Stimulated activated CD4-positive, alpha-beta T cell treated with anti-CD3 and anti-CD28 coated beads, Interleukin-4, amount 100 ng/mL, for 4 hours (primary cell): Measurements from ENCODE around the gene ULK3.

ENCODE experiments used
- DNase-seq, 2 experiments: peaks; one replicate each; pipeline ENCODE4 v3.0.0-alpha.2; 2020

The ULK3 gene

DNA sequence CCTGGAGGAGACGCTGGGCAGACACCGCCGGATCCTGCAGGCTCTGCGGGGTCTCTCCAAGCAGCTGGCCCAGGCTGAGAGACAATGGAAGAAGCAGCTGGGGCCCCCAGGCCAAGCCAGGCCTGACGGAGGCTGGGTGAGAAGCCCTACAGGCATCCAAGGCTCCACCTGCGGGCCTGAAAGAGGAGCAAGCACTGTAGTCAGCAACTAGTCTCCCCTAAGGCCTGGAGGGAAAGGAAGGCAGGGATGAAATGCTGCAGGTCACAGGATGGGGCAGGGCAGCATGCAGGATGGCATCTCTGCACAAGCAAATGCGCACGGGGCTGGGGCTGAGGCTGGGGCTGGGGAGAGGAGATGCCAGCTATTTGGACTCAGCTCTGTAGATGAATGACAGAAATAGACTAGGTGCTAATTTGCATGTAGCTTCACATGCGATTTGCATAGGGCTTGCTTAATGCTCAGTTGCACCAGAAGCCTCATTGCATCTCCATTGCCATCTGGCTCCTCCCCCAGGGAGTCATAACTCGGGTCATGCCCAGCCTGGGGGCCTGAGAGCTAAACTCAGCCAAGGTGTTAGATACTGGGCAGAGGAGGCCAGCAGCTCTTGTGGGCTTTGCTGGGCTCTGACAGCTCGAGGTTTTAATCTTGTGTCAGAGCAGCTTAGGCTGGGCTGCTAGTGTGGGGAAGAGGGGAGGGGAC, 21.7 kb downstream of the ULK3 start:
- no peak for DNase-seq

DNA sequence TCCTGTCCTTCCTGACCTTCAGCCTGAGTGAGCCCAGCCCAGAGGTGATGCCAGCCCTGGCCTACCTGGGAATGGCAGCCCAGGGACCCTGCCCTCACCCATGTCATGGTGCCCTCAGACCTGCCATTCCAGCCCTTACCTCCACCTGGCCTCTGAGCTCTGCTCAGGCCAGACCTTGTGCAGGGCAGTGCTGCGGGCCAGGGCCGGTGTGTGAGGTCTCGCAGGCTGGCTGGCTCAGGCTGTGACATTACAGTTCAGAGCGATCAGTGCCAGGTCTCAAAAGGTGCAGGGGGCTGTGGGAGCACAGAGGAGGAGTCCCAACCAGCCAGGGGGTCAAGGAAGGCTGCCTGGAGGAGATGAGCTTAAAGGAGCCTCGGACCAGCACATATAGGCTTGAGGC, 22.9 kb downstream of the ULK3 start:
- no peak for DNase-seq

DNA sequence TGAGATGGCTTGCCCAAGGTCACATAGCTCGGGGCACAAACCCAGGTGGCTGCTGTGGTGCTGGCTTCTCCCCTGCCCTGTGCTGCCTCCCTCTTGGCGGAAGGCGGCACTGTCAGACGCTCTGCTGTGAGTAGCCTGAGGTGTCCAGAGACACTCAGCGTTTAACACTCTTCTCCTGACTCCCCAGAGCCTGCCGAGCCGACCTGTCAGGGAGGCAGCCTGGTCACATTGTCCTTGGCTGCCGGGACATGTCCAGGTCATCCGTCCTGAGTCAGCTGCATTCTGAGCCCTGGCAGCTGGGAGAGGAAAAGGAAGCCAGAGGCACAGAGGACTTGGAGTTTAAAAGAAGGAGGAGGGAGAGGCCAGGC, 25.6 kb downstream of the ULK3 start:
- no peak for DNase-seq

DNA sequence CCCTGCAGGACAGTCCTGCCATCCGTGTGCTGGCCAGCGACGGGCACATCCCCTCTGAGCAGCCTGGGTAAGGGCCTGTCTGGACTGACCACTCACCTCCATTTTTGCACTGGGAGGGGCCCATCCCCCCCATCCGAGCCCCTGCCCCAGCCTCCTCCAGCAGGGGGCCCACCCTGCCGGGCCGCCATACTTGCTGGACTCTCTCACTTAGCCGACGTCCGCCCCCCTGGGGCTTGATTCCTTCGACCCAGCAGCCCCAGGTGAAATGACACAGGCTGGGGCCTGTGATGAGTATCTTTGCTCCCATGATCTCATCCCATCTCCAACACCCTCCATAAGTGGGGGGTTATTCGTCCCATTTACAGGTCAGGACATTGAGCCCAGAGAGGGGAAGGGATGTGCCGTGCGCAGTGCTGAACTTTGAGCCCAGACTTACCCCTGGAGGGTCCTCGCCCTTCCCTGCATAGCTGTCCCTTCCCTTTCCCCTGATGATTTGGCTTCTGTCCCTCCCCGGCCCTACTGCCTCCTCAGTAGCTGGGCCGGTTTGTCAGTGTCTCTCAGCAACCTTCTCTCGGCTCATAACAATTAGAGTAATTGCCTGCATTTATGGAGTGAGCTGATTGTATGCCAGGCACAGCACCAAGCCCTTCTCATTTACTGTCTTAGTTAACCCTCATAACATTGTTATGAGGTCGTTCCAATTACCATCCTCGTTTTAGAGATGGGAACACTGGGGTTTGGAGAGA, 26.2 kb downstream of the ULK3 start:
- no peak for DNase-seq

DNA sequence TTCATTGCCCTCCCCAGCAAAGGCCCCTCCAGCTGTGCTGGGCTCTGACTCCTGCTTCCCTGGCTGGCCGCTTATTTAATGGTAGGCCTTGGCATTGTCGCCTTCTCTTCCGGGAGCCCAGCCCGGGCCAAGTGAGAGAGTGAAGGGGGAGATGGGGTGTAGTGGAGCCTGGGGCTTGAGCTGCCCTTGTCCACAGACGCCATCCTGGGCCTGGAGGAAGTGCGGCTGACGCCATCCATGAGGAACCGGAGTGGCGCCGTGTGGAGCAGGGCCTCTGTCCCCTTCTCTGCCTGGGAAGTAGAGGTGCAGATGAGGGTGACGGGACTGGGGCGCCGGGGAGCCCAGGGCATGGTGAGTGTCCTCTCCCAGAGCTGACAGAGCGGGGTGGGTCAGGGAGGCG, 27.0 kb downstream of the ULK3 start:
- DNase-seq: no peak

DNA sequence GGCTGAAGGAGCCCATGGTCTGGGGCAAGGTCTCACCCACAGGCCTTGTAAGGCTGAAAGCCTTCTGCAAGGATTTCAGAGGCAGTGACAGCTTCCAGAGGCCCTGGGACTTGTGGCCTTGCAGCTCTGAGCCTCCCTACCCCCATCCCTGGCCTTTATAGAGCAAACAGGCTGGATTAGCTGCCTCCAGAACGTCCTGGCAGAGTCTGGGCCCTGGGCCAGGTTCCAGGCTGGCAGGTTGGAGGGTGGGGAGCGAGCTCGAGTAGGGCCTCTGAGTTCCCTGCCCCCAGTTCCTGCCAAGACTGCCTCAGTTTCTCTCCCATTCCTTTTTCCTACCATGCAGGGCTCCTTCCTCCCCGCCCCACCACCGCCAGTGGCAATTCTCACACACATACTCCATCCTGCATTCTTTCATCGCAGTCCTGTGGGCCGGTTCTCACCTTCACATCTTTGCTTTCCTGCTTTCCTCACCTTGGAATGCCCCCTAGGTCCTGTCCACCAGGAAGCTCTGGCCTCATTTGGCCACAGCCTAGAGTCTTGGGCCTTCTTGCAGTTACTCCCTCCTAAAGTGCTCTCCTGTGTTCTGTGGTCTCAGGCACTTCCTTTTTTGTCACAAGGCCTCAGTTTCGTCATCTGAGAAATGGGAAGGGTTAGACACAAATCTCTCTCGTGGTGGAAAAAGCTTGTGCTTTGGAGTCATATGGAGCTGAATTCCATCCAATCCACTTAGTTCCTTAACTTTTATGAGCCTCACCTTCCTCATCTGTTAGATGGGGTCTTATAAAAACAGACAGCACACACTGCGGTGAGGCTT, 27.6 kb downstream of the ULK3 start:
- DNase-seq: no peak

DNA sequence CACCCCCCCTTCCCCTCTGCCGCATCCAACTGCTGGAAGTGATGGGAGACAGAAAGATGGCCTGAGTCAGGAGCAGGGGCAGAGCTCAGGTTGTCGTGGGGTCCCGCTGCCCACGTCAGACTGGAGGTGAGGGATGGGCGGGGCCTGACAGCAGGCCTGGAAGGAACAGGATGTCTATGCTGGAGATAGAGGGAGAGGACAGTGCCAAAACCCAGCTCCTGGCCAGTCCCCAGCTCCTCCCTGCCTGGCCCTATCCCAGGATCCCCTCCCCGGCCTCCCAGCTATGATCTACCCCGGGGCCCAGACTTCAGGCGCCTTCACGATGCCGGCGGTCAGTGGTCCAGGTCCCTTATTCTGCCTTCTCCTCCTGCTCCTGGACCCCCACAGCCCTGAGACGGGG, 30.4 kb downstream of the ULK3 start, which contains the start of gene LMAN1L:
LMAN1L (plus strand) TSS at position 303 of the 400 bp plus-strand sequence; CDS start at position 323, 20 bp downstream.
- no peak for DNase-seq

DNA sequence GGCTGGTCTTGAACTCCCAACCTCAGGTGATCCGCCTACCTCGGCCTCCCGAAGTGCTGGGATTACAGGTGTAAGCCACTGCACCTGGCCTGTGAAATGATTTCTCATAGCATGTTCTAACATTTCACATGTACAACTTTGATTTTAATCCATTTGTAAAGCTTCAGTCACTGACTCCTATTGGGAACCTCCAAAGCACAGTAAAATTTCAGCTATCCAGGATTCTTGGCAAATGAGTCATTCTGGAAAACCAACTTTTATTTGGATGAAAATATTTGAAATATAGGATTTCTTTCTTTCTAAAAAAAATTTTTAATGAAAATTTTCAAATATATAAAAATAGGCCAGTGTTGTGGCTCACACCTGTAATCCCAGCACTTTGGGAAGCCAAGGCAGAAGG, 33.0 kb downstream of the ULK3 start:
- DNase-seq: no peak

DNA sequence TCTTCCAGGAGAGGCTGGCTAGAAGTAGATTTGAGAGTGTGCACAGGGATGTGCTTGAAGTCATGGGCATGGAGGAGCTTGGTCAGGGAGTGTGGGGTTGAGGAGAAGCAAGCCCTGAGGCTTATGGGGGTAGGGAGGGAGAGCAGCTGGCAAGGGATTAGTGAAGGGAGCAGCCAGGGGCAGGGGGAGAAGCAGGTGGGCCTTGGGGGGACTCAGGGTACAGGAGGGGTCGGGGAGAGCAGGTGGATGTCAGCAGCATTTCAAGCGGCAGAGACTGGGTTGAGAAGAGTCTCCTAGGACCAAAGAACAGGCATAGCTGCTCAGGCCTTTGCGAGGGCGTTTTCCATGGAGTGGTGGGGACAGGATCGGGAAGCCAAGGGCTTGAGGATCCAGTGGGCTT, 33.7 kb downstream of the ULK3 start:
- DNase-seq: no peak

DNA sequence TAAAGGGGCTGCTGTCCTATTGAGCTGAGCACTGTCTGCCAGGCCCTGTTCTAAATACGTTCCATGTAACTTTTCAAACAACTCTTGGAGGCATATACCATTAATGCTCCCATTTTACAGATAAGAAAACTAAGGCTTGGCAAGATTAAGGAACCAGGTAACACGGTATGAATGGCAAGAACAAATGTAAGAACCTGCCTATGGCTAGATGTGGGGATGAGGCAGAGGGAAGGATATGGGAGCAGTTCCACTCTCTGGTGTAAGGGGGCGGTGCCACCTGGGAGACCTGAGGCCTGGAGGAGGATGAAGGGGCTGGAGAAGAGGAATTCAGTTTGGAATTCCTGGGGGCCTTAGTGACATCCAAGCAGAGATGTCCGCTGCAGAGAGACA, 34.1 kb downstream of the ULK3 start:
- DNase-seq: no peak

DNA sequence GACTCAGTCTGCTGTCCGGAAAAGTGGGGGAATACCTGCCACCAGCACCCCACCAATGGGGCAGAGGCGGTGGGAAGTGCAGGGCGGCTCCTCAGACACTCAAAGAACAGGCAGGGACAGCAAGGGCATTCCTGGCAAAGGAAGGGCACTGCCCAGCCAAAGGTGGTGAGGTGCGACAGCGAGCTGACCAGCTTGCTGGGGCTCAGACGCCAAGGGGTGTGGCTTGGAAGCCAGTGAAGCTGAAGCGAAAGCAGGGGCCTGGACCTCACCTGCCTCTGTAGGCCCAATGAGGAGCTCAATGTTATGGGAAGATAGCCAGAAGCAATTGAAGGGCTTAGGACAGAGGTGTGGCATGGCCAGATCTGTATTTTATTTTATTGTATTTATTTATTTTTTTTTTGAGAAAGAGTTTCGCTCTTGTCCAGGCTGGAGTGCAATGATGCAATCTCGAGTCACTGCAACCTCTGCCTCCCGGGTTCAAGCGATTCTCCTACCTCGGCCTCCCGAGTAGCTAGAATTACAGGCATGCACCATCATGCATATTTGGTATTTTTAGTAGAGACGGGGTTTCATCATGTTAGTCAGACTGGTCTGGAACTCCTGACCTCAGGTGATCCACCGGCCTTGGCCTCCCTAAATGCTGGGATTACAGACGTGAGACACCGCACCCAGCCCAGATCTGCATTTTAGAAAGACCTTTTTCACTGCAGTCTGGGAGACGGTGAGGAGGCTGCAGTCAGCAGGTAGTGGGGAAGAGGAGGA, 34.7 kb downstream of the ULK3 start:
- no peak for DNase-seq

DNA sequence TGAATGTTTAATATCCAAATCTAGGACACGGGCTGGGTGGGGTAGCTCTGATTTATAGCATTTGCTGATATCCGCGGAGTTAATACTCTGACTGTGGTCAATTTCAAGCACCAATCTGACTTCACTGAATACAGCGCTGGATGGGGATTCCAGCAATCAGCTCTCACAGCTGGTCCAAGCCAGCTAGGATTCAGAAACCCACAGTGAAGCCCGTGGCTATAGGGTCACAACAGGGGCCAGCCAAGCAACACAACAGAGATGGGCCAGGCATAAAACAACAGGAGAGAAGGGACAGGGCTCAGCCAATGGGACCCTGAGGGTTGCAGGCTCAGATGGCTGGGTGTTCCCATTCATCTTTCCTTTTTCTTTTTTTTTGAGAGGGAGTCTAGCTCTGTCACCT, 35.7 kb downstream of the ULK3 start:
- DNase-seq: no peak

DNA sequence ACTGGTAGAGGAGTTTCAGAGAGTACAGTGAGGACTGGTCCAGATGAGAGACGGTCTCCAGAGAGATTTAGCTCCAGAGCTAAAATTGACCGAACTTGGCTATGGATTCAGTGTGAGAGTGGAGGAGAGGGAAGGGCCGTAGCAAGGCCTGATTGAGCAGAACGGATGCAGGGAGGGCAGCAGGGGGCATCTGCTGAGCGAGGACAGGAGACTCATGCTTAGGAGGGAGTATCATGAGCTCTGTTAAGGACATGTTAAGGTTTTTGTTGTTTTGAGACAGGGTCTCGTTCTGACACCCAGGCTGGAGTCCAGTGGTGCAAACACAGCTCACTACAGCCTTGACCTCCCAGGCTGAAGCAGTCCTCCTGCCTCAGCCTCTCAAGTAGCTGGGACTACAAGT, 38.0 kb downstream of the ULK3 start:
- DNase-seq: no peak

DNA sequence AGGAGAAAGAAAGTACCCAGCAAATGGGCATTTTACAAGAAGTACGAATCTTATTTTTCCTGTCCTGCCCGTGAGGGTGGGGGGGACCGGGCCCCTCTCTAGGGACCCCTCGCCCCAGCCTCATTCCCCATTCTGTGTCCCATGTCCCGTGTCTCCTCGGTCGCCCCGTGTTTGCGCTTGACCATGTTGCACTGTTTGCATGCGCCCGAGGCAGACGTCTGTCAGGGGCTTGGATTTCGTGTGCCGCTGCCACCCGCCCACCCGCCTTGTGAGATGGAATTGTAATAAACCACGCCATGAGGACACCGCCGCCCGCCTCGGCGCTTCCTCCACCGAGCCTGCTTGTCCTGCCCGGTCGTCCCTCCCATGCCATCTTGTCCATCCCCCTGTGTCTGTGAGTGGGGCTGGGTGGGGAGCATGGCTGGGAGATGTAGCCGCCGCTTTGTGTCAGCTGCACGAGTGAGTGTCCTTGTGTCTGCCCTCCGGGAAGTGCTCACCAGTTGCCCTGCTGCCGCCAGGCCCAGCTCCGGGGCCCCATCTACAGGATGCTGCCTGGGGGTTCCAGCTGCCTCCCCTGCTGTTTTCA, 40.0 kb downstream of the ULK3 start:
- no peak for DNase-seq

DNA sequence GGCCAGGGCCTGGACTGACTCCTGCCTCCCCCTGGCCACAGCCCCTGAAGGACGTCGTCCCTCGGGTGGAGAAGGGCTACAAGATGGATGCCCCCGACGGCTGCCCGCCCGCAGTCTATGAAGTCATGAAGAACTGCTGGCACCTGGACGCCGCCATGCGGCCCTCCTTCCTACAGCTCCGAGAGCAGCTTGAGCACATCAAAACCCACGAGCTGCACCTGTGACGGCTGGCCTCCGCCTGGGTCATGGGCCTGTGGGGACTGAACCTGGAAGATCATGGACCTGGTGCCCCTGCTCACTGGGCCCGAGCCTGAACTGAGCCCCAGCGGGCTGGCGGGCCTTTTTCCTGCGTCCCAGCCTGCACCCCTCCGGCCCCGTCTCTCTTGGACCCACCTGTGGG, 40.7 kb downstream of the ULK3 start:
- no peak for DNase-seq

DNA sequence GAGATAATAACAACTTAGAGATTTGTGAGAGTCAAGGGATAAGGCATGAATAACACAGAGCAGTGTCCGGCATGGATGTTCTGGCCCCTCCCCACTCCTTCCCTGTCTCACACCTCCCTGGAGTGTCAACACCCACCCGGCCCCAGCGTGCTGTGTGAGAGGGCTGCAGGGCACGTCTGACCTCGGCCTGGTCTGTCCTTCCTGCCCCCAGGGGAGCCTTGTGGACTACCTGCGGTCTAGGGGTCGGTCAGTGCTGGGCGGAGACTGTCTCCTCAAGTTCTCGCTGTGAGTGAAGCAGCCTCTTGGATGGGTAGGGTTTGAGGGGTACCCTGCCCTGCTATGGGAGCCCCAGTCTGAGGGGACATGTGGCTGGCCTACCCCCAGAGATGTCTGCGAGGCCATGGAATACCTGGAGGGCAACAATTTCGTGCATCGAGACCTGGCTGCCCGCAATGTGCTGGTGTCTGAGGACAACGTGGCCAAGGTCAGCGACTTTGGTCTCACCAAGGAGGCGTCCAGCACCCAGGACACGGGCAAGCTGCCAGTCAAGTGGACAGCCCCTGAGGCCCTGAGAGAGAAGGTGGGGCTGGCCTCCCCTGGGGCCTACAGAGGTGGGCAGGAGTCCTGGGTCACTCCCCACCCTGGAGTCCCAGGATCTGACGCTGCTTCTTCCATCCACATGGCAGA, 41.5 kb downstream of the ULK3 start:
- DNase-seq: no peak

DNA sequence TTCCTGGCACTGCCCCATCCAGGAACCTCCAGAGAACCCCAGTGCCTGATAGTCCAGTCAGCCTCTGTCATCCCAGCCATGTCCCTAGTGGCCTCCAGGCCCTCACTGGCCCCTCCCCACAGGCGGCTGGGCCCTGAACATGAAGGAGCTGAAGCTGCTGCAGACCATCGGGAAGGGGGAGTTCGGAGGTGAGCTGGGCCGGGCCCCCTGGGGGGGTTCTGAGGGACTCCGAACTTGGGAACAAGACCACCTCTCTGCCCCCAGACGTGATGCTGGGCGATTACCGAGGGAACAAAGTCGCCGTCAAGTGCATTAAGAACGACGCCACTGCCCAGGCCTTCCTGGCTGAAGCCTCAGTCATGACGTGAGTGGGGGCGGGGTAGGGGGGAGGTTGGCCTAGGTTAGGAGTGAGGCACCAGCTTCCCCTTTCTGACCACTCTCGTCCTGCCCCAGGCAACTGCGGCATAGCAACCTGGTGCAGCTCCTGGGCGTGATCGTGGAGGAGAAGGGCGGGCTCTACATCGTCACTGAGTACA, 42.3 kb downstream of the ULK3 start:
- DNase-seq: no peak

DNA sequence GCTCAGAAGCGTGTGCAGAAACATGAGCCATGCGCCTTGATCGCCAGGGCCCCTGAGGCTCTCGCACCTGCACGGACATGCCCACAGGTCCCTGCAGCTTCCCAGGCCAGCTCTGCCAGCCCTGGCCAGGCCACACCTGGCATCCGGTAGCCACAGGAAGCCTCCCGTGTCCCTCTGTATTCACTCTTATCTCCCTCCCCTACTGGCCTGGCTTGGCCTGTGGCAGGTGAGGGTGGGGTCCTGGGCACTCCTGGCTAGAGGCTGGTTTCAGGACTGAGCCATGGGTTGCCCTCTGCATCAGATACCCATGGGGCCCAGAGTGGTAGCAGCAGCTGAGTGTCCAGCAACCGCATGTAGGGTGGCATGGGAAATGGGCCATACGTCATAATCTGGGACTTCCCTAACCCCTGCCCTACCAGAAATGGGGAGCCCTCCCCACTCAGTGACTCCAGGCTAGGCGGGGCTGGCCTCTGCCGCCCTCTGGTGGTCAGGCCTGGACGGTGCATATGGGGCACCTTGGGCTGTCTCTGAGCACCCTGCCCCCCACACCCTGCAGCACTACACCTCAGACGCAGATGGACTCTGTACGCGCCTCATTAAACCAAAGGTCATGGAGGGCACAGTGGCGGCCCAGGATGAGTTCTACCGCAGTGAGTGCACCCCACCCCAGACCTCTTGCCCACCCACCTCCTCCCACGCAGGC, 42.9 kb downstream of the ULK3 start:
- DNase-seq: peak; percentile 79 to 81

DNA sequence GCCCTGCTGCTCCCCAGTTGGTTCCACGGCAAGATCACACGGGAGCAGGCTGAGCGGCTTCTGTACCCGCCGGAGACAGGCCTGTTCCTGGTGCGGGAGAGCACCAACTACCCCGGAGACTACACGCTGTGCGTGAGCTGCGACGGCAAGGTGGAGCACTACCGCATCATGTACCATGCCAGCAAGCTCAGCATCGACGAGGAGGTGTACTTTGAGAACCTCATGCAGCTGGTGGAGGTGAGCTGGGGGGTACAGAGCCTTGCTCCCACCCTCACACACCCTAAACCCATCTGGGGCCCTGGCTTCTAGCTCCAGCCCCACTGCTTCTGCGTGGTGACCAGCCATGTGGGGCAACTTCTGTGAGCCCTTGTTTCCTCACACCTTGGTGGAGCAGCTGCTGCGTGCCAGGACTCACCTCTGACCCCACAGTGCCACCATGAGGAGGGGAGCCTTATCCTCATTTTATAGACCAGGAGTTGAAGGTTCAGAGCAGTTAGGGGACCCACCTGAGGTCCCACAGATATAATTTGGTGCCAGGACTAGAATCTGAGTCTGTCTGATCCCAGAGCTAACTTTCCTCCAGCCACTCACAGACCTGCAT, 43.6 kb downstream of the ULK3 start:
- no peak for DNase-seq

DNA sequence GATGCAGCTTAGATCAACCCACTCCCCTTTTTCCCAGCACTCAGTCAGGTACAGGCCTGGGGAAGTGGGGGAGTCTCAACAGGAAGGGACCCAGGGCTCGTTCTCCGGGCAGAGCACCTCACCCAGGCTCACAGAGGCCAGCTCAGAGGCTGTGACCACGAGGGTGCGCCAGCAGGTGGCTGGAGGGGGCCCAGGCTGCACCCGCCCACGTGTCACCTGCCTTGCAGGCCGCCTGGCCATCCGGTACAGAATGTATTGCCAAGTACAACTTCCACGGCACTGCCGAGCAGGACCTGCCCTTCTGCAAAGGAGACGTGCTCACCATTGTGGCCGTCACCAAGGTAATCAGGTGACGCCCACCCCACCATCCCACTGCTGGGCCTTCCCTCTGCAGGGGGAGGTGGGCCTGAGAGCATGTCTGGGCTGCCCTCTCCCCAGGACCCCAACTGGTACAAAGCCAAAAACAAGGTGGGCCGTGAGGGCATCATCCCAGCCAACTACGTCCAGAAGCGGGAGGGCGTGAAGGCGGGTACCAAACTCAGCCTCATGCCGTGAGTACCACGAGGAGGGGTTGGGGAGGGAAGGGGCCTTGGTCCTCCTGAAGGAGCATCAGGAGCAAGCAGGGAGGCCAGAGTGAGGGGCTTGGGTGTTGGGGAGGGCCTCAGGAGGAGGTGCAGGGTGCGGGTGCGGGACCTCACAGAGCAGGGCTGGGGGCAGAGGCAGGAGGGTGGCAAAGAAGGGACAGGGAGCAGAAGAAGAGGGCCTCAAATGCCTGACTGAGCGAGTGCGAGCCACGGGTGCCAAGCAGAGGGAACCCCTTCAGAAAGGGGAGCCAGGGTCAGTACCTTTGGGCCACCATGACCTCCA, 44.3 kb downstream of the ULK3 start:
- DNase-seq: no peak
